Measurements from ENCODE around the gene RYR3.
A peak's percentile ranks its signal among the peaks of the same experiment; 100 is the strongest.

The RYR3 gene

GRCh38 chr15:33670567-33670966 lies 359.8 kb downstream of the RYR3 start:
- FAIRE-seq (no peak), DNase-seq (ENCODE audit: insufficient read length) (no peak)
- no peak for TF ChIP-seq POLR2AphosphoS5 (IDR thresholded peaks at IDR 0.05; ENCODE audit: low read depth, low read length)
- TF ChIP-seq POLR2A (IDR thresholded peaks at IDR 0.05; ENCODE audit: low read depth, low read length), result no peak
- TF ChIP-seq TAF1 (IDR thresholded peaks at IDR 0.05; ENCODE audit: borderline replicate concordance, low read depth, low read length), result no peak

- no peak for FAIRE-seq
- TF ChIP-seq POLR2A (IDR thresholded peaks at IDR 0.05; ENCODE audit: low read depth, low read length) (no peak), POLR2AphosphoS5 (IDR thresholded peaks at IDR 0.05; ENCODE audit: low read depth, low read length) (no peak), TAF1 (IDR thresholded peaks at IDR 0.05; ENCODE audit: borderline replicate concordance, low read depth, low read length) (no peak)
- DNase-seq (ENCODE audit: insufficient read length), result peak; percentile 16
Observed at GRCh38 chr15:33671456-33671855, 360.7 kb downstream of the RYR3 start.

DNA sequence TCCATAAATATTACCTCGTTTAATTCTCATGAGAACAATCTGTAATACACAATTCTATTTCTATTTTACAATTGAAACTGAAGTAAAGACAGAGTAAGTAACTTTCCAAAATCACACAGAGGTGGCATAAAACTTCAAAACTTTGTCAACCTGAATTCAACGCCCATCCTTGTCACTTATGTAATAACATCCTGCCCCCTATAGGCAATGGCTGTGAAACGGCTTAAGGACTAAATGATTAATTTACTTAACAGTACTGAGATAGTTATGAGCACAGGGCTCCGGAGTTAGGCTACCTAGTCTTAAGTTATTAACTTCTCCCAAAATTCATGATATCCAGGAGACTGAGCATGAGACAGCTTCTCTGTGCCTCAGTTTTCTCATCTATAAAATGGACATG lies 364.5 kb downstream of the RYR3 start:
- no peak for FAIRE-seq
- TF ChIP-seq TAF1 (IDR thresholded peaks at IDR 0.05; ENCODE audit: borderline replicate concordance, low read depth, low read length) (no peak), POLR2AphosphoS5 (IDR thresholded peaks at IDR 0.05; ENCODE audit: low read depth, low read length) (no peak), POLR2A (IDR thresholded peaks at IDR 0.05; ENCODE audit: low read depth, low read length) (no peak)

GRCh38 chr15:33677238-33677830 lies 366.6 kb downstream of the RYR3 start:
- FAIRE-seq (no peak), DNase-seq (ENCODE audit: insufficient read length) (no peak)
- TF ChIP-seq TAF1 (IDR thresholded peaks at IDR 0.05; ENCODE audit: borderline replicate concordance, low read depth, low read length), result no peak
- TF ChIP-seq POLR2AphosphoS5 (IDR thresholded peaks at IDR 0.05; ENCODE audit: low read depth, low read length), result no peak
- TF ChIP-seq POLR2A (IDR thresholded peaks at IDR 0.05; ENCODE audit: low read depth, low read length), result no peak

More for the DNA sequence above, 364.5 kb downstream of the RYR3 start:
- no peak for DNase-seq (ENCODE audit: insufficient read length)

DNA sequence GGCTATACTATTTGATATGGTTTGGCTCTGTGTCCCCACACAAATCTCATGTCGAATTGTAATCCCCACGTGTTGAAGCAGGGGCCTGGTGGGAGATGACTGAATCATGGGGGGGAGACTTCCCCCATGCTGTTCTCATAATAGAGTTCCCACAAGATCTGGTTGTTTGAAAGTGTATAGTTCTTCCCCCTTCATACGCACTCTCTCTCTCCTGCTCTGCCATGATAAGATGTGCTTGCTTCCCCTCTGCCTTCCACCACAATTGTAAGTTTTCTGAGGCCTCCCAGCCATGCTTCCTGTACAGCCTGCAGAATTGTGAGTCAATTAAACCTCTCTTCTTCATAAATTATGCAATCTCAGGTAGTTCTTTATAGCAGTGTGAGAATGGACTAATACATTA lies 367.4 kb downstream of the RYR3 start:
- FAIRE-seq (no peak), DNase-seq (ENCODE audit: insufficient read length) (no peak)
- TF ChIP-seq TAF1 (IDR thresholded peaks at IDR 0.05; ENCODE audit: borderline replicate concordance, low read depth, low read length), result no peak
- TF ChIP-seq POLR2AphosphoS5 (IDR thresholded peaks at IDR 0.05; ENCODE audit: low read depth, low read length), result no peak
- TF ChIP-seq POLR2A (IDR thresholded peaks at IDR 0.05; ENCODE audit: low read depth, low read length), result no peak

DNA sequence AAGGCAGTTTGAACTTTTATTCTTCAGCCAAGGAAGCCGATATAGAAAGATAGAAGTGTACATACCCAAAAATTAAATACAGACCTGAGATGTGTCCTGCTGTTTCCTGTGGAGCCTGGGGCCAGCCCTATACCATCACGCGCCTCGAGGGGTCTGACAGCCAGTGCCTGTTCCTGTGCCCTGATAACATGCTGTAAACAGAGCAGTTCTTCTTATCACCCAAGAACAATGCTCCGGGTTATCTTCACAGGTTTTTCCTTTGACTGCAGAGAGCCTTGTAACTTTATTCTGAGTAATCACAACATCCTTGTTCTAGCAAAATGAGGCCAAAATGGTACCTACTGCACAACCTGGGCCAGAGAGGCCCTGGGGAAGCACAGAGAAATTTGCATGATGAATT lies 367.8 kb downstream of the RYR3 start:
- FAIRE-seq (no peak), DNase-seq (ENCODE audit: insufficient read length) (no peak)
- TF ChIP-seq POLR2A (IDR thresholded peaks at IDR 0.05; ENCODE audit: low read depth, low read length) (no peak), POLR2AphosphoS5 (IDR thresholded peaks at IDR 0.05; ENCODE audit: low read depth, low read length) (no peak), TAF1 (IDR thresholded peaks at IDR 0.05; ENCODE audit: borderline replicate concordance, low read depth, low read length) (no peak)

GRCh38 chr15:33679061-33679460 lies 368.3 kb downstream of the RYR3 start:
- no peak for DNase-seq (ENCODE audit: insufficient read length)
- no peak for FAIRE-seq
- TF ChIP-seq TAF1 (IDR thresholded peaks at IDR 0.05; ENCODE audit: borderline replicate concordance, low read depth, low read length) (no peak), POLR2AphosphoS5 (IDR thresholded peaks at IDR 0.05; ENCODE audit: low read depth, low read length) (no peak), POLR2A (IDR thresholded peaks at IDR 0.05; ENCODE audit: low read depth, low read length) (no peak)

- FAIRE-seq (no peak), DNase-seq (ENCODE audit: insufficient read length) (no peak)
- TF ChIP-seq POLR2A (IDR thresholded peaks at IDR 0.05; ENCODE audit: low read depth, low read length), result no peak
- TF ChIP-seq POLR2AphosphoS5 (IDR thresholded peaks at IDR 0.05; ENCODE audit: low read depth, low read length), result no peak
- no peak for TF ChIP-seq TAF1 (IDR thresholded peaks at IDR 0.05; ENCODE audit: borderline replicate concordance, low read depth, low read length)
Observed at GRCh38 chr15:33680336-33680735, 369.6 kb downstream of the RYR3 start.

GRCh38 chr15:33693166-33693800 lies 382.5 kb downstream of the RYR3 start:
- DNase-seq (ENCODE audit: insufficient read length), result no peak

DNA sequence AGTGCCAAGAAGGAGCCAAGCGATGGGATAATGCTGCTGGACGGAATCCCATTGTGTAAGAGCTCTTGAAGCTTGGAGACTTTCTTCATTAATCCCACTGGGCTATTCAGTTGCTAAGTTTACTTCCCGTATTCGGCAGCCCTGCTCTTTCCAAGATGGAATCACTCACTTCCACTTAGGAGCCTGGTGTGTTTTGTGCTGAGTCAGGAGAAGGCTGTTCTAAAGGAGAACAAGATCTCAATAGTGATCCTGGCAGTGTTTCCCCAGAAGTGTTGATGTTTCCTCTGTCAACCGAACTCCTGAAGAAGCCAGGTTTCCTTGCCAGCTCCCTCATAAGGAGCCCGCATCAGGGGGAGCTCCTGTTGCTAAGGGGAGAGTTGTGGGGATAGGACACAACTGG lies 387.4 kb downstream of the RYR3 start:
- FAIRE-seq, result no peak
- TF ChIP-seq POLR2AphosphoS5 (IDR thresholded peaks at IDR 0.05; ENCODE audit: low read depth, low read length) (no peak), POLR2A (IDR thresholded peaks at IDR 0.05; ENCODE audit: low read depth, low read length) (no peak), TAF1 (IDR thresholded peaks at IDR 0.05; ENCODE audit: borderline replicate concordance, low read depth, low read length) (no peak)
- DNase-seq (ENCODE audit: insufficient read length), result no peak

More at GRCh38 chr15:33693166-33693800, 382.5 kb downstream of the RYR3 start:
- TF ChIP-seq TAF1 (IDR thresholded peaks at IDR 0.05; ENCODE audit: borderline replicate concordance, low read depth, low read length) (no peak), POLR2AphosphoS5 (IDR thresholded peaks at IDR 0.05; ENCODE audit: low read depth, low read length) (no peak), POLR2A (IDR thresholded peaks at IDR 0.05; ENCODE audit: low read depth, low read length) (no peak)
- FAIRE-seq, result no peak

- no peak for DNase-seq (ENCODE audit: insufficient read length)
- TF ChIP-seq POLR2A (IDR thresholded peaks at IDR 0.05; ENCODE audit: low read depth, low read length) (no peak), TAF1 (IDR thresholded peaks at IDR 0.05; ENCODE audit: borderline replicate concordance, low read depth, low read length) (no peak), POLR2AphosphoS5 (IDR thresholded peaks at IDR 0.05; ENCODE audit: low read depth, low read length) (no peak)
- no peak for FAIRE-seq
Observed at GRCh38 chr15:33699145-33699544, 388.4 kb downstream of the RYR3 start.
